Fibroblast of lung (primary cell): ENCODE results near the gene XYLT2. TPM values are rescaled to one million over a fixed set of nuclear protein-coding genes. Genes with fewer than 3 reads are reported as not detected.

Experiments used
- DNase-seq, 2 donors: peaks; one replicate each; pipeline versions ENCODE4 v3.0.0 to v3.0.0-alpha.2; 2010; ENCODE audit warnings: low read depth in 2 of 2
- H2AFZ ChIP-seq: 2 replicates; pipeline ENCODE4 v1.5.1; 2012; ENCODE audit warnings: low read length, control low read depth, inconsistent platforms
- H3K27ac ChIP-seq: 2 replicates; pipeline ENCODE4 v1.5.1; 2011; ENCODE audit warnings: low read length, control low read depth; ENCODE audit not compliant: insufficient read depth
- H3K27me3 ChIP-seq: 2 replicates; pipeline ENCODE4 v1.5.1; 2011; ENCODE audit warnings: mild to moderate bottlenecking, low read length; ENCODE audit not compliant: control insufficient read depth, insufficient read depth
- H3K36me3 ChIP-seq: 2 replicates; pipeline ENCODE4 v1.5.1; 2011; ENCODE audit warnings: low read length; ENCODE audit not compliant: control insufficient read depth, insufficient read depth
- H3K4me1 ChIP-seq: 2 replicates; pipeline ENCODE4 v1.5.1; 2011; ENCODE audit warnings: low read length; ENCODE audit not compliant: control insufficient read depth, insufficient read depth; ENCODE audit errors: extremely low read depth
- H3K4me2 ChIP-seq: 2 replicates; pipeline ENCODE4 v1.5.1; 2011; ENCODE audit warnings: low read length, control low read depth; ENCODE audit not compliant: insufficient read depth; ENCODE audit errors: extremely low read depth
- H3K4me3 ChIP-seq, 4 experiments: fragments of 200-600 bp in 1 of 4; sonication (generic) in 1 of 4; replicated peaks in 1 of 4; 2 replicates each; pipeline ENCODE4 v1.5.1; 2011 to 2016; ENCODE audit warnings: low read length in 4 of 4, low read depth in 3 of 4, mild to moderate bottlenecking in 3 of 4, control low read depth in 2 of 4, inconsistent platforms in 1 of 4, mixed read lengths in 1 of 4; ENCODE audit not compliant: insufficient read depth in 1 of 4; ENCODE audit errors: control extremely low read depth in 1 of 4
- H3K79me2 ChIP-seq: 2 replicates; pipeline ENCODE4 v1.5.1; 2012; ENCODE audit warnings: mild to moderate bottlenecking, low read length, inconsistent platforms; ENCODE audit not compliant: control insufficient read depth, insufficient read depth
- H3K9ac ChIP-seq: 2 replicates; pipeline ENCODE4 v1.5.1; 2011; ENCODE audit warnings: mild to moderate bottlenecking, low read length, control low read depth; ENCODE audit not compliant: insufficient read depth
- H3K9me3 ChIP-seq: 2 replicates; pipeline ENCODE4 v1.5.1; 2012; ENCODE audit warnings: low read depth, low read length; ENCODE audit not compliant: control insufficient read depth, insufficient read depth
- H4K20me1 ChIP-seq: 2 replicates; pipeline ENCODE4 v1.5.1; 2011; ENCODE audit warnings: low read length; ENCODE audit not compliant: control insufficient read depth, insufficient read depth; ENCODE audit errors: extremely low read depth
- EZH2 ChIP-seq: IDR thresholded peaks from 2 replicates; pipeline ENCODE4 v1.5.1; 2012; ENCODE audit warnings: low read length, control low read depth, mild to moderate bottlenecking; ENCODE audit errors: missing control alignments
- polyA plus RNA-seq, 2 donors: library from polyadenylated mRNA; depleted of rRNA in 1 of 2; stranded (reverse) in 1 of 2; unstranded in 1 of 2; fragments of >200 nt; gene quantifications; 2 replicates each; pipeline ENCODE4 v1.2.1, GENCODE V29; 2011 to 2012; ENCODE audit warnings: missing spikeins in 1 of 2
- total RNA-seq: library from RNA; depleted of rRNA; stranded (reverse); fragments of >200 nt; gene quantifications from 2 replicates; pipeline ENCODE4 v1.2.1, GENCODE V29; 2014
- TF ChIP-seq, protein P1 (sequence below), 2 donors: IDR thresholded peaks in 1 of 2; conservative IDR thresholded peaks in 1 of 2; 1 replicate in 1 of 2; 2 replicates in 1 of 2; pipeline ENCODE4 v1.5.1; 2011 to 2012; ENCODE audit warnings: low read length in 2 of 2, control low read depth in 1 of 2, inconsistent platforms in 1 of 2, low read depth in 1 of 2, mild to moderate bottlenecking in 1 of 2

The XYLT2 gene
- total and polyA plus RNA-seq, 2 donors (not counting 1 experiment from before 2014, with no cell fraction given) = 12.7 to 43.9 TPM

GRCh38 chr17:50393700-50394099 lies 47.8 kb downstream of the XYLT2 start:
- H3K36me3 ChIP-seq = peaks cover 42% of the 10 kb centered on the region
- no peak overlapping the region for H3K9ac ChIP-seq
- H3K9me3 ChIP-seq = no peaks in the 10 kb centered on the region
- peaks cover 7% of the 10 kb centered on the region for H3K4me1 ChIP-seq
- TF ChIP-seq, protein P1, sequence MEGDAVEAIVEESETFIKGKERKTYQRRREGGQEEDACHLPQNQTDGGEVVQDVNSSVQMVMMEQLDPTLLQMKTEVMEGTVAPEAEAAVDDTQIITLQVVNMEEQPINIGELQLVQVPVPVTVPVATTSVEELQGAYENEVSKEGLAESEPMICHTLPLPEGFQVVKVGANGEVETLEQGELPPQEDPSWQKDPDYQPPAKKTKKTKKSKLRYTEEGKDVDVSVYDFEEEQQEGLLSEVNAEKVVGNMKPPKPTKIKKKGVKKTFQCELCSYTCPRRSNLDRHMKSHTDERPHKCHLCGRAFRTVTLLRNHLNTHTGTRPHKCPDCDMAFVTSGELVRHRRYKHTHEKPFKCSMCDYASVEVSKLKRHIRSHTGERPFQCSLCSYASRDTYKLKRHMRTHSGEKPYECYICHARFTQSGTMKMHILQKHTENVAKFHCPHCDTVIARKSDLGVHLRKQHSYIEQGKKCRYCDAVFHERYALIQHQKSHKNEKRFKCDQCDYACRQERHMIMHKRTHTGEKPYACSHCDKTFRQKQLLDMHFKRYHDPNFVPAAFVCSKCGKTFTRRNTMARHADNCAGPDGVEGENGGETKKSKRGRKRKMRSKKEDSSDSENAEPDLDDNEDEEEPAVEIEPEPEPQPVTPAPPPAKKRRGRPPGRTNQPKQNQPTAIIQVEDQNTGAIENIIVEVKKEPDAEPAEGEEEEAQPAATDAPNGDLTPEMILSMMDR (conservative IDR thresholded peaks at IDR 0.05 in 1 of 2, IDR thresholded peaks at IDR 0.05 in 1 of 2; ENCODE audit: low read depth in 1 of 2, low read length in 2 of 2) = no peak
- no peak for TF ChIP-seq EZH2
- no peak overlapping the region for H2AFZ ChIP-seq
- no peak overlapping the region for H3K4me3 ChIP-seq
- no peak overlapping the region for H3K27ac ChIP-seq
- no peak for DNase-seq
- no peak overlapping the region for H3K4me2 ChIP-seq
- no peaks in the 10 kb centered on the region for H3K27me3 ChIP-seq
- peaks cover 2% of the 10 kb centered on the region for H4K20me1 ChIP-seq
- H3K79me2 ChIP-seq = peaks cover 77% of the 10 kb centered on the region

GRCh38 chr17:50394711-50395110 lies 48.8 kb downstream of the XYLT2 start:
- H3K9me3 ChIP-seq = no peaks in the 10 kb centered on the region
- no peak for DNase-seq
- H3K4me1 ChIP-seq = peaks cover 7% of the 10 kb centered on the region
- H3K27me3 ChIP-seq = no peaks in the 10 kb centered on the region
- peaks cover 69% of the 10 kb centered on the region for H3K79me2 ChIP-seq
- H3K4me3 ChIP-seq = peak overlapping the region; percentile 41 to 100 (median 98)
- H3K27ac ChIP-seq = peak overlapping the region; percentile 10
- no peak overlapping the region for H2AFZ ChIP-seq
- peaks cover 36% of the 10 kb centered on the region for H3K36me3 ChIP-seq
- no peak for TF ChIP-seq EZH2
- TF ChIP-seq, protein P1 (conservative IDR thresholded peaks at IDR 0.05 in 1 of 2, IDR thresholded peaks at IDR 0.05 in 1 of 2; ENCODE audit: low read depth in 1 of 2, low read length in 2 of 2) = no peak
- H4K20me1 ChIP-seq = peaks cover 2% of the 10 kb centered on the region
- H3K4me2 ChIP-seq = peak overlapping the region; percentile 97
- H3K9ac ChIP-seq = peak overlapping the region; percentile 2

- TF ChIP-seq, protein P1 (conservative IDR thresholded peaks at IDR 0.05 in 1 of 2, IDR thresholded peaks at IDR 0.05 in 1 of 2; ENCODE audit: low read depth in 1 of 2, low read length in 2 of 2) = no peak
- no peak for TF ChIP-seq EZH2
- Histone ChIP-seq H4K20me1 (peaks cover 2% of the 10 kb centered on the region), H3K27ac (peak overlapping the region; percentile 98), H3K4me3 (peak overlapping the region; percentile 96 to 100 (median 98)), H3K4me1 (peaks cover 7% of the 10 kb centered on the region), H3K9ac (peak overlapping the region; percentile 100), H3K9me3 (no peaks in the 10 kb centered on the region), H3K27me3 (no peaks in the 10 kb centered on the region), H3K79me2 (peaks cover 57% of the 10 kb centered on the region), H2AFZ (no peak overlapping the region), H3K4me2 (peak overlapping the region; percentile 97), H3K36me3 (peaks cover 30% of the 10 kb centered on the region)
- peak; percentile 70 to 81 for DNase-seq
Measured at GRCh38 chr17:50396261-50397110, 50.6 kb downstream of the XYLT2 start.
